ENCODE data around the gene DNAH2. TPM values are rescaled to one million over a fixed set of nuclear protein-coding genes. Genes with fewer than 3 reads are reported as not detected.

Gene DNAH2
- total and polyA plus RNA-seq, 2 donors (not counting 3 experiments of a cell fraction or from before 2014, with no cell fraction given) = 0.10 to 0.11 TPM

DNA sequence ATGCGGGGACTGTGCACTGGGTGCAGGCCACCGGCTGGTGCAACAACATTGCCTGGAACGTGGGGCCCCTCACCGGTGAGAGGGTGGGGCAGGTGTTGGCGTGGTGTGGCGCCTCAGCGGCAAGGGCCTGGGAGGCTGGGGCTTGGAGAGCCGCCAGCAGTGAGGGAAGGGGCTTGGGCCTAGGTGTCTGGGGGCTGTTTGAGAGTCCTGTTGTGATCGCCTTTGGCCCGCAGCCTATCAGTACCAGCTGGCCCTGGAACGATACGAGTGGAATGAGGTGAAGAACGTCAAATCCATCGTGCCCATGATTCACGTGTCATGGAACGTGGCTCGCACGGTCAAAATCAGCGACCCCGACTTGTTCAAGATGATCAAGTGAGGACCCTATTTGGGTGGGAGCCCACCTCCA is 134.7 kb downstream of the DNAH2 start:
- intact Hi-C loops (cut with micrococcal nuclease) = loop anchor here (10.0 kb wide), 1 partner anchor 827 kb away; the partner anchor contains the start of gene BCL6B
- Histone ChIP-seq H3K4me2 (ENCODE audit: insufficient read depth, low read length) (no peak overlapping the region), H2AFZ (ENCODE audit: low read depth, low read length) (no peak overlapping the region)

More for the DNA sequence above, 134.7 kb downstream of the DNAH2 start:
- Histone ChIP-seq H3K9me1 (replicated peaks; ENCODE audit: control insufficient read depth, extremely low read depth, insufficient read depth, low read length) (no peaks in the 10 kb centered on the region), H3K9me3 (replicated peaks; ENCODE audit: control insufficient read depth, insufficient read depth, low read length) (no peaks in the 10 kb centered on the region), H3K27me3 (ENCODE audit: control insufficient read depth in 2 of 2, insufficient read depth in 2 of 2, low read length in 2 of 2) (no peaks in the 10 kb centered on the region), H3K9ac (replicated peaks; ENCODE audit: extremely low read depth, insufficient read depth, low read length) (no peak overlapping the region), H3K36me3 (ENCODE audit: control insufficient read depth in 2 of 2, extremely low read depth in 1 of 2, insufficient read depth in 2 of 2, low read length in 2 of 2) (peaks cover 6 to 34% of the 10 kb centered on the region in 2 experiments), H4K20me1 (replicated peaks; ENCODE audit: control insufficient read depth, extremely low read depth, insufficient read depth, low read length) (no peaks in the 10 kb centered on the region), H3K27ac (ENCODE audit: insufficient read depth, low read depth, low read length) (no peak overlapping the region), H3K4me3 (replicated peaks in 1 of 3; ENCODE audit: insufficient read depth in 1 of 3, low read depth in 1 of 3, low read length in 3 of 3) (no peak overlapping the region), H3K4me1 (ENCODE audit: control insufficient read depth, extremely low read depth, insufficient read depth, low read length) (peaks cover 20% of the 10 kb centered on the region), H3K79me2 (ENCODE audit: control insufficient read depth, insufficient read depth, low read length) (peaks cover 2% of the 10 kb centered on the region)
- DNase-seq (ENCODE audit: low read depth, low spot score) = no peak
- BruUV-seq (replicated peaks) = no TSS peak
- no peak for FAIRE-seq
- dilution Hi-C loops (cut with MboI; ENCODE audit: extremely low pct_ligation_motif_present, low sequenced_read_pairs) = no loop called here
- CTCF ChIA-PET = no interaction called here
- POLR2A ChIA-PET = no interaction called here
- TF ChIP-seq, protein P1, sequence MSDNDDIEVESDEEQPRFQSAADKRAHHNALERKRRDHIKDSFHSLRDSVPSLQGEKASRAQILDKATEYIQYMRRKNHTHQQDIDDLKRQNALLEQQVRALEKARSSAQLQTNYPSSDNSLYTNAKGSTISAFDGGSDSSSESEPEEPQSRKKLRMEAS (IDR thresholded peaks at IDR 0.05; ENCODE audit: insufficient read depth, insufficient read length) = no peak
- TF ChIP-seq EZH2 (IDR thresholded peaks at IDR 0.05; ENCODE audit: borderline replicate concordance, low read depth, low read length, severe bottlenecking) = no peak
- no peak for TF ChIP-seq POLR2A (IDR thresholded peaks at IDR 0.05; ENCODE audit: low read depth, low read length)
- no peak for TF ChIP-seq GATA2 (IDR thresholded peaks at IDR 0.05; ENCODE audit: insufficient read depth, insufficient read length, low read depth, low read length)
- TF ChIP-seq, protein P2, sequence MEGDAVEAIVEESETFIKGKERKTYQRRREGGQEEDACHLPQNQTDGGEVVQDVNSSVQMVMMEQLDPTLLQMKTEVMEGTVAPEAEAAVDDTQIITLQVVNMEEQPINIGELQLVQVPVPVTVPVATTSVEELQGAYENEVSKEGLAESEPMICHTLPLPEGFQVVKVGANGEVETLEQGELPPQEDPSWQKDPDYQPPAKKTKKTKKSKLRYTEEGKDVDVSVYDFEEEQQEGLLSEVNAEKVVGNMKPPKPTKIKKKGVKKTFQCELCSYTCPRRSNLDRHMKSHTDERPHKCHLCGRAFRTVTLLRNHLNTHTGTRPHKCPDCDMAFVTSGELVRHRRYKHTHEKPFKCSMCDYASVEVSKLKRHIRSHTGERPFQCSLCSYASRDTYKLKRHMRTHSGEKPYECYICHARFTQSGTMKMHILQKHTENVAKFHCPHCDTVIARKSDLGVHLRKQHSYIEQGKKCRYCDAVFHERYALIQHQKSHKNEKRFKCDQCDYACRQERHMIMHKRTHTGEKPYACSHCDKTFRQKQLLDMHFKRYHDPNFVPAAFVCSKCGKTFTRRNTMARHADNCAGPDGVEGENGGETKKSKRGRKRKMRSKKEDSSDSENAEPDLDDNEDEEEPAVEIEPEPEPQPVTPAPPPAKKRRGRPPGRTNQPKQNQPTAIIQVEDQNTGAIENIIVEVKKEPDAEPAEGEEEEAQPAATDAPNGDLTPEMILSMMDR (IDR thresholded peaks at IDR 0.05; ENCODE audit: extremely low read depth in 1 of 2, insufficient read depth in 1 of 2, low read depth in 1 of 2, low read length in 2 of 2) = no peak
- no peak for TF ChIP-seq FOS (IDR thresholded peaks at IDR 0.05; ENCODE audit: borderline replicate concordance, insufficient read depth, low read length)
- no peak for TF ChIP-seq POLR2AphosphoS5 (IDR thresholded peaks at IDR 0.05; ENCODE audit: insufficient read depth, low read depth, low read length)
- no peak for TF ChIP-seq JUN (IDR thresholded peaks at IDR 0.05; ENCODE audit: borderline replicate concordance, insufficient read depth, insufficient read length, low read depth)
- TF ChIP-seq MYC (IDR thresholded peaks at IDR 0.05; ENCODE audit: low read depth, low read length) = no peak
